Measurements from ENCODE around the gene MGAT1.
"Not testable (repeated sequence)": the region's sequence is repeated elsewhere in the genome, so short reads cannot be mapped to it uniquely, and the experiment has no call there.

MGAT1 gene

DNA sequence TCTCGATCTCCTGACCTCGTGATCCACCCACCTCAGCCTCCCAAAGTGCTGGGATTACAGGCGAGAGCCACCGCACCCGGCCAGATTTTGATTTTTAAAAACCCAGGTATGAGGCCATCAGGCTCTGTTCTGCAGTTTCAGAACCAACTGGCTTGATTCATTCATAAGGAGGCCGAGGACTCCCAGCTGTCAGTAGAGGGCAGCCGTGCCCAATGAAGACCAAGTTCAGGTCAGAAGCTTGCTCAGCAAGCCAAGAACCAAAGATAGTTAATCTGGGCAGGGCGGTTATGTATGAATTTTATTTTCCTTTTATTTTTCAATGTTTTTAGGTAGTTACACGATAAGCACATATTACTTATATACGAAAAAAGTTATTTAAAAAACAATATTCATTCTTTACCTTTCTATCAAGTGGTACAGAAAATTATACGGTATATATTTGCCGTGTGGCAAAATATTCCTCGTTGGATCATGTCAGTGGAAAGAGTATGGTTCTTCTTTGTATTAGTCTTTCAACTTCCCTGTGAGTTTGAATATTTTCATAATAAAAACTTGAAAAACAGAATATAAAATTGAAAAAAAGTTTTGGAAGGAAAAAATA lies 18.0 kb downstream of the MGAT1 start:
- peak; percentile 7 to 66 (median 32) for DNase-seq

DNA sequence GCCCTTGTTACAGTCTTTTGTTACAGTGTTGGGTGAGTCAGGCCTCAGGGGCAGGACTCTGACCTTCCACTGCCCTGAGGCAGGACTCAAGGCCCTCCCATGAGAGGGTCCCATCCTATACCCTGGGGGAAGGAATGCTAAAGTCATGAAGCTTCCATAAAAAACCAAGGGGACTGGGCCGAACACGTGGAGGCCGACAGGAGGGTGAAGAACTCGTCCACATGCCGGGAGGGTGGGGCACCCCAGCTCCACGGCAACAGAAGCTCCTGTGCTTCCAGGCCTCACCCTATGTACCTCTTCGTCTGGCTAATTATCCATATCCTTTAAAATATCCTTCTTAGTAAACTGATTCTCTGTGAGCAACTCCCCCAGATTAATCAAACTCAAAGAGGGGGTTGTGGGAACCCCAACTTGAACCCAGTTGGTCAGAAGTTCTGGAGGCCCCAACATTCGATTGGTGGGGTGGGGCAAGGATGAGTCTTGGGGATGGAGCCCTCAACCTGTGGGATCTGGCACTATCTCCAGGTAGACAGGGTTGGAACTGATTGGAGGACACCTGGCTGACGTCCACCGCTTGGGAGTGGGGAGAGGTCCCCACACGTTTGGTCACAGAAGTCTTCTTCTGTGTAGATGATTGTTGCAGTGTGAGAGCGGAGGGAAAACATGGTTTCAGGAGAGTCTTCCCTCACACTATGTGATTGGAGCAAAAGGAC lies 19.1 kb downstream of the MGAT1 start:
- no peak for DNase-seq

DNA sequence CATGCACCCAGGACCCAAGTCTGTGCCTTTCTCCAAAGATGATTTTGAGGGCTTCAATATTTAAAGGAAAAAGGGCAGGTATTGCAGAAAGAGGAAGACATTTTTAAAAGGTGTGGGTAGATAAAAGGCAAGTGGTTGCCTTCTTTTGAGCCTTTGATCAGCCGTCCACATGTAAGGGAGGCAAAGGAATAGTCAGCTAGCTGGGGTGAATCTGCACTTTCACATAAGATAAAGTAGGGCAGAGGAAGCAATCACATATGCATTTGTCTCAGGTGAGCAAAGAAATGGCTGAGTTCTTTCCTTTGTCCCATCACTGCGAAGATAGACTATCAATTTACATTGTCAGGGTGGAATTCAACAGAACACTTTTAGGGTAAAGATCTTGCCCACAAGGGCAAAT lies 19.9 kb downstream of the MGAT1 start:
- no peak for DNase-seq

DNA sequence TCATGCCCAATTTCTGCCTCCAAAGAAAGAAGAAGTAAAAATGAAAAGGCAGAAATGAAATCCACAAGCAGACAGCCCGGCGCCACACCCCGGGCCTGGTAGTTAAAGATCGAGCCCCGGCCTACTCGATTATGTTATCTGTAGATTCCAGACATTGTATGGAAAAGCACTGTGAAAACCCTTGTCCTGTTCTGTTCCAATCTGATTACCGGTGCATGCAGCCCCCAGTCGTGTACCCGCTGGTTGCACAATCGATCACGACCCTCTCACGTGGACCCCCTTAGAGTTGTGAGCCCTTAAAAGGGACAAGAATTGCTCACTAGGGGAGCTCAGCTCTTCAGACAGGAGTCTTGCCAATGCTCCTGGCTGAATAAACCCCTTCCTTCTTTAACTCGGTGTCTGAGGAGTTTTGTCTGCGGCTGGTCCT lies 20.7 kb downstream of the MGAT1 start:
- DNase-seq = not testable (repeated sequence)

DNA sequence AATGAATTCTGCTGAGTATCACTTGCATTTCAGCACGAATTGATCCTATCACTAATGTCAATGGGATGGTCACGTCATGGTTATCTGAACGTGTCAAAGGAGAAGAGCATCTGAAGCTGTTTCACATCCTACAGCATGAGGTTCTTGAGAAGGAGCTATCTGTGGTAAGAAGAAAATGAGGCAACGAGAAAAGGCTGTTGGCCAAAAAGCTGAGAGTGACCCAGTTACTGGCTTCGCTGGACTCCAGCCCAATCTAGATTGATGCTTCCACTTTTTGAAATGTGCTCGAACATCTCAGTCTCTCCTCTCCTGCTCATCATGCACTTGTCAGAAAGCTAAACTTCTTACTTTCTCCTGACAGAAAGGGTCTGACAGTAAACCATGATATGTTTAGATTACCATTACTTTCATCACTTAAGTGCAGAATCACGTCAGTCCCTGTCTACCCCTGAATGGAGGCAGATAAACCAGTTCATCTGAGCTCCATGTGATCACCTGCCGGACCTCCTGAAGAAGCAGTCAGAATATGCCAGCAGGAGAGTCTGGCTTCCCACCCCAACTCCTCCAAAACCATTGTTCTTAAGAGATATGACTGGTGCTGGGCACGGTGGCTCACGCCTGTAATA lies 22.5 kb downstream of the MGAT1 start:
- DNase-seq = no peak

DNA sequence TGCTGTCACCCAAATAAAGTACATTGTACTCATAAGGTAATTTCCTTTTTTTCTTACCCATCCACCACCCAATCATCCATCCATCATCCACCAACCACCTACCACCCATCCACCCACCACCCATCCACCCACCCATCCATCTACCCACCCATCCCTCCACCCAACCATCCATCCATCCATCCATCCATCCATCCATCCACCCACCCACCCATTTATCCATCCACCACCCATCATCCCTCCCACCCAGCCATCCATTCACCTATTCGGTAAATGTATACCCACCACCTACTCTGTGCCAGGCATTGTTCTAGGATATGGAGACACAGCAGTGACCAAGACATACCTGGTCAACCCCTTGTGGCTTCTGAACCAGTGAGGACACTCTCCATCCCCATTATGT lies 25.1 kb downstream of the MGAT1 start:
- DNase-seq = no peak

DNA sequence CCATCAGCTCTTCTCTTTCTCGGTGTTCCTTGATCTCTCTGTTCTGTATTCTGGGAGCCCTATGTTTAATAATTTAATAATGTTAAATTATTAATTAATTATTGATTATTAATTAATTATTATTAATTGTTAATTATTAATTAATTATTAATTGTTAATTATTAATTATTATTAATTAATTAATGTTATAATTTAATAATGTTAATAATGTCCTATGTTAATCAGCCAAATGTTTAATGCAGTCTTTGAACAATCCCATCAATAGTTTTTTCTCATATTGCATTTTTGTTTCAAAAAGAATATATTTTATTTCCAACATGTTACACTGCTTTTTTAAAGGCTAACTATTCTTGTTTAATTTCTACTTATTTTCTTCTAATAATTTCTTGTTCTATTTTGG lies 26.2 kb downstream of the MGAT1 start:
- DNase-seq = no peak

DNA sequence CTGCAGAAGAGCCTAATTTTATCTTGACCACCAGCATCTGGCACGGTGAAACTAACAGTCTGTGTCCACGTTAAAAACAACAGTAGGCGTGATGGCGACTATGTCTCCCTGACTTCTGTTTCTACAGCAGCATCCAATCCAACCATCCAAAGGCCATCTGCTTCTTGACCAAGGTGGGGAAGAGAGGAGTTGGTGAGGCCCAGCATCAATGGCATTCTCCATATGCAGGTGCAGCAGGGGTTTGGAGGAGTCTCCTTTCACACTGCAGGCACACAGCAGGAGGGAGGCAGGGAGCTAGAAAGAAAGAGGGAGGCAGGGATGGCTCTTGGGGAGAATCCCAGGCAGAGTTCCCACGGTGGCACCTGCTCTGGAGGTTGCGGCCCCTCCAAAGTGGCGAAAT lies 27.0 kb downstream of the MGAT1 start:
- DNase-seq = no peak

DNA sequence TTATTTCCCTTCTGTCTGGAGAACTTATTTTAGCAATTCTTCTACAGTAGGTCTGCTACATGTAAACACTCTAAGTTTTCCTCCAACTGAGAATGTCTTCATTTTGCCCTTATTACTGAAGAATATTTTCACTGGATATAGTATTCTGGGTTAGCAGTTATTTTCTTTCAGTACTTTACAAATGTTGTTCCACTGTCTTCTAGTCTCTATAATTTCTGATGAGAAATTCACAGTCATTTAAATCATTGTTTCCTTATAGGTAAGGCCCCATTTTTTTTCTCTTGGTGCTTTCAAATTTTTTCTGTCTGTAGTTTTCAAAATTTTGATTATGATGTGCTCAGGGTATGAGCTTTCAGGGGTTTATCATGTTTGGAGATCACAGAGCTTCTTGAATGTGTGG lies 30.8 kb downstream of the MGAT1 start:
- DNase-seq = no peak

DNA sequence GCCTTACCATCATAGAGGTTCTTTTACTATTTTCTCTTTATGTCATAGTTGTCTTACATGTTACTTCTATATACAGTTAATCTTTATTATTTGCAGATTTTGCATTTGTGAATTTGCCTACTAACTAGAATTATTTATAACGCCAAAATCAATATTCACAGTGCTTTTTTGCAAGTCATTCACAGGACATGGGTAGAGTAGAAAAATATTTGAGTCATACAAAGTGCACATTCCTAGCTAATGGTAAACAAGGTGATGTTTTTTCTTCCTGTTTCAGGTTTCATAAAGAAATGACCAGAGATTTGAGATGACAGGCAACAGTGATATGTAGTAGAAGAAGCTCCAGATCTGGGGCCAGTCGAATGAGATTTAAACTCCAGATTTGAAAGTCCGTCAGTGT lies 32.8 kb downstream of the MGAT1 start:
- DNase-seq = no peak

DNA sequence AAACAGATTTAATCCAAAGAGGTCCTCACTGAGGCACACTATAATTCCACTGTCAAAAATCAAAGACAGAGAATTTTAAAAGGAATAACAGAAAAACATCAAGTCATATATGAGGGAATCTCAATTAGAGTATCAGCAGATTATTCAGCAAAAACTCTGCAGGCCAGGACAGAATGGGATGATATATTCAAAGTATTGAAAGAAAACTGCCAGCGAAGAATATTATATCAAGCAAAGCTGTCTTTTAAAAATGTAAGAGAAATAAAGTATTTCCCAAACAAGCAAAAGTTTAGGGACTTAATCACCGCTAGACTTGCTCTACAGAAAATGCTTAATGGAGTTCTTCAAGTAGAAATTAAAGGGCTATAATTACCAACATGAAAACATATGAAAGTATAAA lies 47.0 kb downstream of the MGAT1 start:
- DNase-seq = no peak

DNA sequence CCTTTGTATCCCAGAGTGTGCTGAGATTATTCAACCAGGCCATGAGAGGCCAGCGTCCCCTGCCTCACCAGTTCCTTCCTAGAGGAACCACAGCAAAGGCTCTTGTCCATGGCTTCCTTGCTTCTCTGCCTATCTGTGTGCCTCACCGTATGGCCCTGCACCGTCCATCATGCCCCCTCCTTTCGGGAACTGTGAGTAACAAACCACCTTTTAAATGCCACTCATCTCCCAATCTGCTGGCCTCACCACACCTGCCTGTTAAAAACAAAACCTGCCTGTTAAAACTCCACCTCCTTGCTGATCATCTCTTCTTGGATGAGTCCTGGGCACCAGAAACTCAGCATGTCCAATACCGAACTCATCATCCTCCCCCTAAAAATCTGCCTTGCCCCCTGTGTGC lies 58.4 kb downstream of the MGAT1 start:
- DNase-seq = no peak

DNA sequence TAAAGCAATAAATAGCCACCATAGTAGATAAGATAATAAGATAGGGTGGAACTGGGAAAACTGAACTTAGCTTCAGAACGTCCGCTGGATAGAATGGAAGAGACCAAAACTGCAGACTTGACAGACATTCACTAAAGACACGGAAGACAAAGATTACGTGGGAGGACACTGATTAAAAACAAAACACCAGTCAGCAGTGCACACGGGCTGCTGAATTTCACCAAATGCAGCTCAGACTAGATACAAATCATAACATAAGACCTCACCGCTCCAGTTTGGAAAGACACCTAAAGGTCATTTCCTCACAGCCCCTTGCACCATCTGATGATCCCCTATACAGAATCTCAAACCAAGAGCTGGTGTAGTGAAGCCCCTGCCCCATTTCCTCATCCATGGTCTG lies 59.9 kb downstream of the MGAT1 start:
- DNase-seq = no peak

DNA sequence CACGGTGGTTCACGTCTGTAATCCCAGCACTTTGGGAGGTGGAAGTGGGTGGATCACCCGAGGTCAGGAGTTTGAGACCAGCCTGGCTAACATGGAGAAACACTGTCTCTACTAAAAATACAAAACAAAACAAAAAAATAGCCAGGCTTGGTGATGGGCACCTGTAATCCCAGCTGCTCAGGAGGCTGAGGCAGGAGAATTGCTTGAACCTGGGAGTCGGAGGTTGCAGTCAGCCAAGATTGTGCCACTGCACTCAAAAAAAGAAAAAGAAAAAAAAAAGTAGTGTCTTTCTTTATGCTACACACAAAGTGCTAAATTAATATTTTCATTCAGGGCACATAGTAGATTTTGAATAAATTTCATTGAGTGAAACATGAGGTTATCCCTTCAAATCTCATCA lies 61.7 kb downstream of the MGAT1 start:
- not testable (repeated sequence) for DNase-seq

DNA sequence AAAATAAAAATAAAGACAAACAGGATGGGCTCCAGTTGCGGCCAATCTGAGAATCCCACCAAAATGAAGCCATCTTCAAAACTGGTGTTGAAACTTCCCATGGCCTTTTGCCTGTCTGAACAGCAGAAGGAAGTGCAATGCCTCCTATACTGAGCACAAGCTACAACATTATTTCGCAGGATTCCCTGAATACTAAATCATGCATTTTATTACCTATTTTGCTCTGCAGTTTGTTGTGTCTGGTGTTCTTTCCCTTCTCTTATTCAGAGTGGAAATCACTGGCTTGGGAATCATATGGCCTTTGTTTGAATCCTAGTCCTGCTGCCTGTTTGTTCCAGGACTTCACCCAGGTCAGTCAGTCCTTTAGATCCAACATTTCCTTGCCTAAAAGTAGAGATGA lies 62.6 kb downstream of the MGAT1 start, which contains the start of gene OR2Y1:
Gene OR2Y1, minus strand, starts transcription at position 101 of the 400 bp plus-strand sequence. Its CDS starts 0 bp downstream, at position 101.
- DNase-seq = no peak

DNA sequence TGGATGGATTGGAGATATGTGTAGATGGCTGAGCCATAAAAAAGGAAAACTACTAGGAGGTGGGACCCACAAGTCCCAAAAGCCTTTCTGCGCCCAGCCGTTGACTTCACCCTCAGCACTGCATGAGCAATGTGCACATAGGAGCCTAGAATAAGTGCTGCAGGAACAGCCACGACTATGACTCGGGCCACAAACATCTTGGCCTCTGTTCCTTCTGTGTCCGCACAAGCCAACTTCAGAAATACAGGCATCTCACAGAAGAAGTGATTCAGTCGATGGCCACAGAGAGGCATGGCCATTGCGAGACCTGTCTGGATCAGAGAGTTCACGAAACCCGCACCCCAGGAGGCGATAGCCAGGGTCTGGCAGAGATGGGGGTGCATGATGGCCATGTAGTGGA lies 63.3 kb downstream of the MGAT1 start:
- no peak for DNase-seq

DNA sequence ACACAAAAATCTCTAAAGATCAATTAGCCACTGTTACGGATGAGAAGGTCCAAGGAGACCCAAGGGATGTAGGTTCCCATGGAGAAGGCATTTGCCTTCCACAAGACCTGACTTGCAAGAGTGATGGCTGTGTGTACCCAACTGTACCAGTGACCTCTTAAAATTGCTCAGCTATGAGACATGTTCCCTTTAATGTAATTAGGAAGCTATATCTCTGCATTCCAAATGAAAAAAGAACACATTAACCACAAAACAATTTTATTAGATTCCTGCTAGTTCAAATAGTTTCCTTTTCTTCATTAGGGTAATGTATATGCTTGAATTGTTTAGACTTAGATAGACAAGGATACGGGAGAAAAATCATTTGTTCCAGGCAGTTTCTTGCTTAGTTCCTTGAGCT lies 66.1 kb downstream of the MGAT1 start:
- no peak for DNase-seq

Data from activated naive CD4-positive, alpha-beta T cell (primary cell).